SK-N-MC (cell line): ENCODE measurements around the gene ARFRP1.
A peak's percentile ranks its signal among the peaks of the same experiment; 100 is the strongest.
"Not testable (repeated sequence)": the region's sequence is repeated elsewhere in the genome, so short reads cannot be mapped to it uniquely, and the experiment has no call there.

Experiments used
- DNase-seq: peaks from one replicate; pipeline ENCODE4 v3.0.0-alpha.2; 2011; ENCODE audit warnings: low read depth, low spot score
- H3K27ac ChIP-seq: fragments of 200-600 bp; sonication (generic); 2 replicates; pipeline ENCODE4 v1.5.1; 2016; ENCODE audit warnings: mixed run types
- H3K36me3 ChIP-seq: fragments of 200-600 bp; sonication (generic); 2 replicates; pipeline ENCODE4 v1.6.1; 2017; ENCODE audit warnings: antibody characterized with exemption, low read length, mixed read lengths; ENCODE audit not compliant: insufficient read depth
- H3K4me3 ChIP-seq: fragments of 200-600 bp; sonication (generic); 2 replicates; pipeline ENCODE4 v1.5.1; 2016
- H3K9ac ChIP-seq: fragments of 200-600 bp; sonication (generic); 2 replicates; pipeline ENCODE4 v1.8.0; 2017; ENCODE audit warnings: mixed run types, mixed read lengths; ENCODE audit not compliant: insufficient read length
- H3K9me3 ChIP-seq: fragments of 200-600 bp; sonication (generic); 2 replicates; pipeline ENCODE4 v1.6.1; 2017; ENCODE audit warnings: low read depth, mild to moderate bottlenecking, antibody characterized with exemption, low read length, moderate library complexity, mixed read lengths
- EZH2 ChIP-seq: fragments of 200-600 bp; sonication (generic); IDR thresholded peaks from one replicate; pipeline ENCODE4 v1.6.1; 2017; ENCODE audit warnings: antibody characterized with exemption
- FOXP2 ChIP-seq: optimal IDR thresholded peaks from 2 replicates; pipeline ENCODE3; 2011; ENCODE audit warnings: mild to moderate bottlenecking, moderate library complexity; ENCODE audit not compliant: insufficient read depth; ENCODE audit errors: extremely low read length, control extremely low read depth
- POLR2AphosphoS5 ChIP-seq: IDR thresholded peaks from 2 replicates; pipeline ENCODE4 v1.6.1; 2012; ENCODE audit warnings: mild to moderate bottlenecking, low read depth, low read length, borderline replicate concordance

The ARFRP1 gene

GRCh38 chr20:63660622-63661021, 47.2 kb downstream of the ARFRP1 start:
- TF ChIP-seq POLR2AphosphoS5 (no peak), FOXP2 (no peak), EZH2 (no peak)
- Histone ChIP-seq H3K9ac (no peak overlapping the region), H3K9me3 (no peaks in the 10 kb centered on the region), H3K36me3 (peaks cover 17% of the 10 kb centered on the region; the same call in 1 of the 2 replicates), H3K4me3 (no peak overlapping the region), H3K27ac (no peak overlapping the region)
- no peak for DNase-seq

- not testable (repeated sequence) for DNase-seq, H3K9me3 ChIP-seq, H3K9ac ChIP-seq, H3K27ac ChIP-seq, H3K4me3 ChIP-seq
- H3K36me3 ChIP-seq = peaks cover 17% of the 10 kb centered on the region; the same call in 1 of the 2 replicates
Measured at GRCh38 chr20:63660174-63660573, 47.6 kb downstream of the ARFRP1 start.

- Histone ChIP-seq H3K4me3 (peak overlapping the region; percentile 100), H3K36me3 (peaks cover 17% of the 10 kb centered on the region; the same call in 1 of the 2 replicates), H3K9me3 (no peaks in the 10 kb centered on the region), H3K27ac (no peak overlapping the region), H3K9ac (peak overlapping the region; percentile 95)
- no peak for DNase-seq
- TF ChIP-seq EZH2 = no peak
- no peak for TF ChIP-seq POLR2AphosphoS5
Measured at GRCh38 chr20:63659370-63659769, 48.4 kb downstream of the ARFRP1 start.

GRCh38 chr20:63658749-63659187, 49.0 kb downstream of the ARFRP1 start:
- Histone ChIP-seq H3K9ac (peak overlapping the region; percentile 95), H3K4me3 (peak overlapping the region; percentile 100), H3K27ac (no peak overlapping the region), H3K9me3 (no peaks in the 10 kb centered on the region), H3K36me3 (peaks cover 17% of the 10 kb centered on the region; the same call in 1 of the 2 replicates)
- TF ChIP-seq POLR2AphosphoS5 (no peak), FOXP2 (no peak), EZH2 (no peak)
- no peak for DNase-seq

- H3K9me3 ChIP-seq = no peaks in the 10 kb centered on the region
Measured at GRCh38 chr20:63657937-63658748, 49.6 kb downstream of the ARFRP1 start, which contains the start of gene RTEL1. RTEL1 (plus strand) TSS chr20:63658312; CDS start chr20:63659403, 1,091 bp downstream.

GRCh38 chr20:63657260-63657936, 50.4 kb downstream of the ARFRP1 start:
- Histone ChIP-seq H3K27ac (peak overlapping the region; percentile 87), H3K36me3 (peaks cover 6% of the 10 kb centered on the region; the same call in 1 of the 2 replicates), H3K4me3 (peak overlapping the region; percentile 100), H3K9me3 (no peaks in the 10 kb centered on the region), H3K9ac (peak overlapping the region; percentile 95)
- TF ChIP-seq EZH2 = no peak
- no peak for TF ChIP-seq POLR2AphosphoS5
- no peak for TF ChIP-seq FOXP2
- no peak for DNase-seq

More at GRCh38 chr20:63657937-63658748, 49.6 kb downstream of the ARFRP1 start, which contains the start of gene RTEL1:
- peak within 1 kb of the TSS; percentile 95 for H3K9ac ChIP-seq
- H3K4me3 ChIP-seq = peak within 1 kb of the TSS; percentile 100
- TF ChIP-seq FOXP2 (no peak), POLR2AphosphoS5 (peak; percentile 79)
- DNase-seq = peak; percentile 56
- H3K27ac ChIP-seq = peak within 1 kb of the TSS; percentile 87
- peaks cover 13% of the 10 kb centered on the region; the same call in 1 of the 2 replicates for H3K36me3 ChIP-seq

GRCh38 chr20:63656451-63656850, 51.3 kb downstream of the ARFRP1 start:
- no peak overlapping the region for H3K9ac ChIP-seq
- H3K4me3 ChIP-seq = no peak overlapping the region
- TF ChIP-seq EZH2 = no peak
- no peak for TF ChIP-seq POLR2AphosphoS5
- TF ChIP-seq FOXP2 = no peak
- DNase-seq = no peak
- no peaks in the 10 kb centered on the region; the same call in 1 of the 2 replicates for H3K36me3 ChIP-seq
- no peaks in the 10 kb centered on the region for H3K9me3 ChIP-seq
- no peak overlapping the region for H3K27ac ChIP-seq

GRCh38 chr20:63655249-63655648, 52.5 kb downstream of the ARFRP1 start:
- H3K36me3 ChIP-seq = no peaks in the 10 kb centered on the region
- DNase-seq = no peak
- H3K27ac ChIP-seq = no peak overlapping the region
- TF ChIP-seq POLR2AphosphoS5 (no peak), FOXP2 (no peak), EZH2 (no peak)
- H3K9ac ChIP-seq = no peak overlapping the region
- no peaks in the 10 kb centered on the region for H3K9me3 ChIP-seq
- no peak overlapping the region for H3K4me3 ChIP-seq
